Activated T-cell treated with anti-CD3 and anti-CD28 coated beads for 24 hours (primary cell): ENCODE results near the gene PRKG1.
"Not testable (repeated sequence)": the region's sequence is repeated elsewhere in the genome, so short reads cannot be mapped to it uniquely, and the experiment has no call there.

Source experiments
- DNase-seq: peaks from one replicate; pipeline ENCODE4 v3.0.0-alpha.2; 2020; ENCODE audit warnings: low read depth

PRKG1 gene

GRCh38 chr10:51700228-51700817 is 626.0 kb downstream of the PRKG1 start:
- peak; percentile 8 for DNase-seq

GRCh38 chr10:51705774-51706173 is 631.5 kb downstream of the PRKG1 start:
- no peak for DNase-seq

GRCh38 chr10:51706225-51706624 is 631.9 kb downstream of the PRKG1 start:
- DNase-seq: no peak

GRCh38 chr10:51707392-51707791 is 633.1 kb downstream of the PRKG1 start:
- no peak for DNase-seq

- no peak for DNase-seq
Measured at GRCh38 chr10:51707821-51708424, 633.6 kb downstream of the PRKG1 start.

GRCh38 chr10:51708609-51709008 is 634.3 kb downstream of the PRKG1 start:
- no peak for DNase-seq

- DNase-seq: no peak
Measured at GRCh38 chr10:51709324-51709972, 635.2 kb downstream of the PRKG1 start.

- DNase-seq: no peak
Measured at GRCh38 chr10:51711519-51711891, 637.2 kb downstream of the PRKG1 start.

GRCh38 chr10:51716981-51717380 is 642.7 kb downstream of the PRKG1 start:
- DNase-seq: no peak

- no peak for DNase-seq
Measured at GRCh38 chr10:51718804-51719291, 644.6 kb downstream of the PRKG1 start.

GRCh38 chr10:51724038-51724437 is 649.8 kb downstream of the PRKG1 start:
- DNase-seq: no peak

- no peak for DNase-seq
Measured at GRCh38 chr10:51729822-51730555, 655.7 kb downstream of the PRKG1 start.

GRCh38 chr10:51733057-51733456 is 658.8 kb downstream of the PRKG1 start:
- no peak for DNase-seq

- no peak for DNase-seq
Measured at GRCh38 chr10:51743146-51743545, 668.9 kb downstream of the PRKG1 start.

- DNase-seq: no peak
Measured at GRCh38 chr10:51744235-51745000, 670.1 kb downstream of the PRKG1 start.

- DNase-seq: no peak
Measured at GRCh38 chr10:51745397-51745796, 671.1 kb downstream of the PRKG1 start.

GRCh38 chr10:51747216-51747615 is 672.9 kb downstream of the PRKG1 start:
- no peak for DNase-seq

GRCh38 chr10:51748959-51749358 is 674.7 kb downstream of the PRKG1 start:
- DNase-seq: no peak

- no peak for DNase-seq
Measured at GRCh38 chr10:51758366-51758765, 684.1 kb downstream of the PRKG1 start.

GRCh38 chr10:51758838-51759237 is 684.6 kb downstream of the PRKG1 start:
- DNase-seq: not testable (repeated sequence)

GRCh38 chr10:51759896-51760534 is 685.7 kb downstream of the PRKG1 start:
- DNase-seq: no peak
